Neural crest cell (in vitro differentiated cells): ENCODE data around the gene STK33. TPM values are rescaled to one million over a fixed set of nuclear protein-coding genes. Genes with fewer than 3 reads are reported as not detected.
"Not testable (repeated sequence)": the region's sequence is repeated elsewhere in the genome, so short reads cannot be mapped to it uniquely, and the experiment has no call there.

Experiments
- DNase-seq: peaks from one replicate; pipeline ENCODE4 v3.0.0; 2021; ENCODE audit warnings: low read depth, mixed read lengths, low spot score
- H3K27ac Mint-ChIP-seq: one replicate; pipeline ENCODE4 v1.8.0; 2021; ENCODE audit warnings: mild to moderate bottlenecking, mixed read lengths; ENCODE audit not compliant: unreplicated experiment
- H3K27me3 Mint-ChIP-seq: 2 replicates; pipeline ENCODE4 v1.8.0; 2021; ENCODE audit warnings: low read depth, mild to moderate bottlenecking, mixed read lengths
- H3K36me3 Mint-ChIP-seq: 2 replicates; pipeline ENCODE4 v1.8.0; 2021; ENCODE audit warnings: low read depth, mild to moderate bottlenecking, mixed read lengths
- H3K4me1 Mint-ChIP-seq: 2 replicates; pipeline ENCODE4 v1.8.0; 2021; ENCODE audit warnings: mixed read lengths
- H3K4me3 Mint-ChIP-seq: one replicate; pipeline ENCODE4 v1.8.0; 2021; ENCODE audit warnings: mild to moderate bottlenecking, mixed read lengths
- H3K9me3 Mint-ChIP-seq: 2 replicates; pipeline ENCODE4 v1.8.0; 2021; ENCODE audit warnings: mixed read lengths
- total RNA-seq: library from RNA; stranded (reverse); gene quantifications from 2 replicates; pipeline ENCODE4 v1.2.1, GENCODE V29; 2021
- TF ChIP-seq, protein P1 (sequence below): fragments of 200-600 bp; sonication (generic); conservative IDR thresholded peaks from 2 replicates; pipeline ENCODE4 v1.5.0; 2021; ENCODE audit warnings: antibody characterized with exemption, mild to moderate bottlenecking

The STK33 gene
- total RNA-seq, 1 donor from 2014 or later = 17.3 TPM

DNA sequence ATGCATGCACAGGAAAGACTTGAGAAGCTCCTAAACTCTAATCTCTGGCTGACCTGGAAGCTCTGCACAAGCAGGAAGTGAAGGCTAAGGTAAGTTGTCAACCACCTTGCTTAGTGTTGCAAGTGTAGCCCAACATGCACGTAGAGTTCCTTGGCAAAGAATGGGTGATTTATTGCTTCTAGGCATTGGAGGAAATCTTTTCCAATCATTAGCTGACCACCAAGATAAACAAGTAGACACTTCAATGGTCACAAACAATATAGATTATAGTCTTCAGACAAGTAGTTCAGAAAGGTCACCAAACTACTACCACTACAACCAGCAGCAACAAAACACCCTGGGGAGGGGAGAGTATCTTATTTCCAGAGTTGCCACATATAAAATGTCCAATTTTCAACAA lies 105.6 kb downstream of the STK33 start:
- TF ChIP-seq, protein P1, sequence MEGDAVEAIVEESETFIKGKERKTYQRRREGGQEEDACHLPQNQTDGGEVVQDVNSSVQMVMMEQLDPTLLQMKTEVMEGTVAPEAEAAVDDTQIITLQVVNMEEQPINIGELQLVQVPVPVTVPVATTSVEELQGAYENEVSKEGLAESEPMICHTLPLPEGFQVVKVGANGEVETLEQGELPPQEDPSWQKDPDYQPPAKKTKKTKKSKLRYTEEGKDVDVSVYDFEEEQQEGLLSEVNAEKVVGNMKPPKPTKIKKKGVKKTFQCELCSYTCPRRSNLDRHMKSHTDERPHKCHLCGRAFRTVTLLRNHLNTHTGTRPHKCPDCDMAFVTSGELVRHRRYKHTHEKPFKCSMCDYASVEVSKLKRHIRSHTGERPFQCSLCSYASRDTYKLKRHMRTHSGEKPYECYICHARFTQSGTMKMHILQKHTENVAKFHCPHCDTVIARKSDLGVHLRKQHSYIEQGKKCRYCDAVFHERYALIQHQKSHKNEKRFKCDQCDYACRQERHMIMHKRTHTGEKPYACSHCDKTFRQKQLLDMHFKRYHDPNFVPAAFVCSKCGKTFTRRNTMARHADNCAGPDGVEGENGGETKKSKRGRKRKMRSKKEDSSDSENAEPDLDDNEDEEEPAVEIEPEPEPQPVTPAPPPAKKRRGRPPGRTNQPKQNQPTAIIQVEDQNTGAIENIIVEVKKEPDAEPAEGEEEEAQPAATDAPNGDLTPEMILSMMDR = no peak
- Mint-ChIP-seq H3K27me3 (no peaks in the 10 kb centered on the region), H3K4me3 (no peak overlapping the region), H3K36me3 (peaks cover 17% of the 10 kb centered on the region), H3K9me3 (peaks cover 8% of the 10 kb centered on the region), H3K4me1 (no peaks in the 10 kb centered on the region), H3K27ac (no peak overlapping the region)
- no peak for DNase-seq

DNA sequence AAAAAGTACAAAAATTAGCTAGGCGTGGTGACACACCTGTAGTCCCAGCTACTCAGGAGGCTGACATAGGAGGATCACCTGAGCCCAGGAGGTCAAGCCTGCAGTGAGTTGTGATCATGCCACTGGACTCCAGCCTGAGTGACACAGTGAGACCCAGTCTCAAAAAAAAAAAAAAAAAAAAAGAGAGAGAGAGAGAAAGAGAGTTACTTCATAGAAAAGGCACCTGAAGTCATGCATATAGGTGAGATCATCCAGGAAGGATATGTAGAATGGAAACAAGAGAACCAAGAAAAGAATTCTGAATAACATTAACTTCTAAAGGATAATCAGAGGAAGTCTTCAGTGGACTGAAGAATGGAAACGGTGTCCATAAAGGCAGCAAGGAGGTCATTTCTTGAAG lies 106.8 kb downstream of the STK33 start:
- TF ChIP-seq, protein P1 = no peak
- H3K27ac Mint-ChIP-seq = no peak overlapping the region
- no peak overlapping the region for H3K4me3 Mint-ChIP-seq
- H3K4me1 Mint-ChIP-seq = no peaks in the 10 kb centered on the region
- H3K27me3 Mint-ChIP-seq = no peaks in the 10 kb centered on the region
- H3K9me3 Mint-ChIP-seq = peaks cover 5% of the 10 kb centered on the region
- H3K36me3 Mint-ChIP-seq = peaks cover 13% of the 10 kb centered on the region
- no peak for DNase-seq

DNA sequence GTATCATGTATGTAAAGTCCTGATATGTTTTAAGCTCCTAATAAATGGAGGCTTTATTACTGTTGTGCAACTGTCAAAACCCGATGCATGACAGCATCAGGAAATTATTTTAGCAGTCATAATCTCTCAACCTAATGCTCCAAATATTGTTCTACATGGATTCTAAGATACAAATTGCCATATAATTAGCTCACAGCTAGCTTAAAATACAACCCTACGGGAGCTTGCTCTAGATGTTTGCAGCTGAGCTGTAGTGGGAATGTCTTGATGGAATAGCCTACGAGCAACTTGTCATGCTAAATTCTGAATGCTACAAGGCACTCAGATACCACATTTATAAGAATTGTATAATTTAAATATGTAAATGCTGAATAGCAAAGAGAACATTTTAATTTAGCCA lies 109.8 kb downstream of the STK33 start:
- no peak overlapping the region for H3K27ac Mint-ChIP-seq
- H3K27me3 Mint-ChIP-seq = no peaks in the 10 kb centered on the region
- peaks cover 8% of the 10 kb centered on the region for H3K36me3 Mint-ChIP-seq
- TF ChIP-seq, protein P1 = no peak
- H3K9me3 Mint-ChIP-seq = peaks cover 5% of the 10 kb centered on the region
- H3K4me3 Mint-ChIP-seq = no peak overlapping the region
- no peak for DNase-seq
- peaks cover 6% of the 10 kb centered on the region for H3K4me1 Mint-ChIP-seq

DNA sequence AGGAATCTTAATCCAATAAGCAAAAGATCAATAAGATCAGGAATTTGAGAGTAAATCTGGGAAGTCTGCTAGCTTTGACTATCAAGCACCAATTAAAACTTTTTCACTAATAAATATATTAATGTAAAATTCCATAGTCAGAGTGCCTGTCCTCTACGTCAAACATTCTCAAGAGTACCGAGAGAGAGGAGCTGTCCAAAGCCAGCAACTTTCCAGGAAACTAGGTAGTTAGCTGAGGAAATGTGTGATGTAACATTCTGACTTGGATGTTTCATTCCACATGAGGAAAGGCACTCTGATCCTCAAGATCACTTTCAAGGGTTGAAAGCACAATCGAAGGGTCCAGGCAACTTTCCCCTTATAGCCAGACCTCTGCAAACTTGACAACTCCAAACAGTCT lies 113.2 kb downstream of the STK33 start:
- Mint-ChIP-seq H3K36me3 (no peaks in the 10 kb centered on the region), H3K4me1 (peaks cover 6% of the 10 kb centered on the region), H3K27me3 (no peaks in the 10 kb centered on the region), H3K27ac (peak overlapping the region; percentile 2), H3K9me3 (no peaks in the 10 kb centered on the region), H3K4me3 (no peak overlapping the region)
- TF ChIP-seq, protein P1 = no peak
- no peak for DNase-seq

DNA sequence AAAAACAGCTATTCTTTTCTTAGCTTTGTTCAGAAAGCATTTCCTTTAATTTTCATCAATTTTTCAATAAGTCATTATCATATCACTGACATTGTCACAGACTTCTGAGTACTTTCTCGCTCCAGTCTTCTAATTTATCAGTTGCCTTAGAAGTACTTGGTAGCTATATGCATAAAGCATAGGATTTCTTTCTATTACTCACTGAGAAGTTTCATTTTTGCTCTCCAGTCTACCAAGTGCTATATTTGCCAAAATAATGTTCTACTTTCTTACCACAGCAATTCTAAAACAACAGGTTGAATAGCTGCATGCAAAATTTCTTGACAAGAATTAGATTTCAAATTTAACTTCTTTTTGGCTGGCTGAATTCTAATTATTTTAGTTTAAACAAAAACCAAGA lies 116.3 kb downstream of the STK33 start:
- TF ChIP-seq, protein P1 = no peak
- Mint-ChIP-seq H3K27me3 (no peaks in the 10 kb centered on the region), H3K9me3 (no peaks in the 10 kb centered on the region), H3K27ac (no peak overlapping the region), H3K36me3 (no peaks in the 10 kb centered on the region), H3K4me3 (no peak overlapping the region), H3K4me1 (peaks cover 6% of the 10 kb centered on the region)
- no peak for DNase-seq

DNA sequence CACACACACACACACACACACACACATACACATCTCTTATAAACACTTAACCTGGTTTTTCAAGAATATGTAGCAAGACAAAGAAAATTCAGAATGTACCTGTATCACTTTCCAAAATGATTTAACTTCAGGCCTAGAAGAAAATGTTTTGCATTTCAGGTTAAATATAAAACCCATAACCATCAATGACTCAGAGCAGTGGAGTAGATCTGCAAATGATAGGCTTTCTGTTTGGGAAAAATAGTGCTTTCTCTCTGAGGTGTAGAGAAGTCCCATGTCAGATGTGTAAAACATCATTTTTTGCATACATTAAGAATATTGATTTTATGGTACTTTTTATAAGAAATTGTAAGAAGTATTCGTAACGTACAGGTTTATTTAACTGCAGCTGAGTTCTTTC lies 116.9 kb downstream of the STK33 start:
- H3K4me3 Mint-ChIP-seq = no peak overlapping the region
- no peak overlapping the region for H3K27ac Mint-ChIP-seq
- DNase-seq = no peak
- TF ChIP-seq, protein P1 = no peak
- H3K4me1 Mint-ChIP-seq = peaks cover 6% of the 10 kb centered on the region
- H3K9me3 Mint-ChIP-seq = no peaks in the 10 kb centered on the region
- no peaks in the 10 kb centered on the region for H3K36me3 Mint-ChIP-seq
- H3K27me3 Mint-ChIP-seq = no peaks in the 10 kb centered on the region

DNA sequence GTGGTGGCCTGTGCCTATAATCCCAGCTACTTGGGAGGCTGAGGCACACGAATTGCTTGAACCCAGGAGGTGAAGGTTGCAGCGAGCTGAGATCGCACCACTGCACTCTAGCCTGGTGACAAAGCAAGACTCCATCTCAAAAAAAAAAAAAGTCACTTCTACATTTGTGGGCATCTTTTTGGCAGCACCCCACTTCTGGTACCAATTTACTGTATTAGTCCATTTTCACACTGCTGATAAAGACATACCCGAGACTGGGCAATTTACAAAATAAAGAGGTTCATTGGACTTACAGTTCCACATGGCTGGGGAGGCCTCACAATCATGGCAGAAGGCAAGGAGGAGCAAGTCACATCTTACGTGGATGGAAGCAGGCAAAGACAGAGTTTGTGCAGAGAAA lies 126.2 kb downstream of the STK33 start:
- not testable (repeated sequence) for H3K4me1 Mint-ChIP-seq, H3K27ac Mint-ChIP-seq, DNase-seq, H3K27me3 Mint-ChIP-seq, H3K4me3 Mint-ChIP-seq
- H3K9me3 Mint-ChIP-seq = peaks cover 14% of the 10 kb centered on the region
- peaks cover 30% of the 10 kb centered on the region for H3K36me3 Mint-ChIP-seq

DNA sequence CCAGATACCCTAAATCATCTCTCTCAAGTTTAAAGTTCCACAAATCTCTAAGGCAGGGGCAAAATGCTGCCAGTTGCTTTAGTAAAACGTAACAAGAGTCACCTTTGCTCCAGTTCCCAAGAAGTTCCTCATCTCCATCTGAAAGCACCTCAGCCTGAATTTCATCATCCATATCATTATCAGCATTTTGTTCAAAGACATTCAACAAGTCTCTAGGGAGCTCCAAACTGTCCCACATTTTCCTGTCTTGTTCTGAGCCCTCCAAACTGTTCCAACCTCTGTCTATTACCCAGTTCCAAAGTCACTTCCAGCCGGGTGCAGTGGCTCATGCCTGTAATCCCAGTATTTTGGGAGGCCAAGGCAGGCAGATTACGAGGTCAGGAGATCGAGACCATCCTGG lies 126.7 kb downstream of the STK33 start:
- not testable (repeated sequence) for H3K27ac Mint-ChIP-seq, DNase-seq, H3K4me1 Mint-ChIP-seq, H3K27me3 Mint-ChIP-seq, H3K4me3 Mint-ChIP-seq
- Mint-ChIP-seq H3K9me3 (peaks cover 14% of the 10 kb centered on the region), H3K36me3 (peaks cover 30% of the 10 kb centered on the region)
